ENCODE measurements around the gene TNS3. TPM values are rescaled to one million over a fixed set of nuclear protein-coding genes. Genes with fewer than 3 reads are reported as not detected.

Gene TNS3
- total and polyA plus RNA-seq, 10 of the 15 experiments (the other 5 are each of a cell fraction or from before 2014, with no cell fraction given) = 0.27 to 2.7 (median 0.79) TPM

DNA sequence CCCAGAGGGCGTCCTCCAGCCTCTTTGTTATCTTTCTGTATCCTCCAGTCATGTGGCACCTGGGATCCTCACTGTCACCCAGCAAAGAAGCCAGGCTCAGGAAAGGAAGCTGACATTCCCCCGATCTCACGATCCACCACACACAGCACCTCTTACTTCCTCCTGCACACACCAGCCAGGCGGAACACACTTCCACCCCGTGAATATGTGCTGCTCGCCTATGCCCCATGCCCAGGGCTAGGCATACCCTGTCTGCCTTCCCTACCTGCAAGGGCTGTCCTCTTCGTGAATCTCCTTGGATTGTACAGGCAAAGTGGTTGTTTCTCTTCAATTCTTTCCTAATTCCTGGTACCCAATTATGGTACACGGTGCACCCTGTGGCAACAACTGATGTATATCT lies 191.0 kb downstream of the TNS3 start:
- Histone ChIP-seq H3K36me3 (ENCODE audit: control insufficient read depth in 2 of 2, insufficient read depth in 2 of 2, low read length in 1 of 2) (no peaks in the 10 kb centered on the region), H3K4me1 (ENCODE audit: control insufficient read depth, insufficient read depth, low read length) (no peaks in the 10 kb centered on the region), H3K4me2 (ENCODE audit: control insufficient read depth, insufficient read depth) (no peak overlapping the region), H3K27ac (ENCODE audit: control insufficient read depth, insufficient read depth) (no peak overlapping the region), H3K9ac (ENCODE audit: control insufficient read depth, insufficient read depth, low read length) (no peak overlapping the region), H3K79me2 (ENCODE audit: control insufficient read depth, insufficient read depth, low read length) (no peaks in the 10 kb centered on the region), H4K20me1 (ENCODE audit: control insufficient read depth, insufficient read depth) (no peaks in the 10 kb centered on the region), H3K4me3 (no peak overlapping the region), H3K27me3 (replicated peaks in 1 of 2; ENCODE audit: control insufficient read depth in 2 of 2, insufficient read depth in 2 of 2, low read length in 1 of 2) (no peaks in the 10 kb centered on the region), H3K9me3 (replicated peaks; ENCODE audit: control insufficient read depth, insufficient read depth, low read length) (no peaks in the 10 kb centered on the region), H2AFZ (ENCODE audit: control insufficient read depth, low read depth, low read length) (no peak overlapping the region)
- RAD21 ChIA-PET (ENCODE audit: unreplicated experiment) = no interaction called here
- 21% methylated on average over 8 of the region's 8 CpGs for WGBS (ENCODE audit: insufficient coverage, insufficient replicate concordance, low lambda C conversion rate, missing lambda C conversion rate)
- CTCF ChIA-PET = no interaction called here
- DNase-seq (ENCODE audit: low read depth, low spot score) (no peak), ATAC-seq (no peak), FAIRE-seq (no peak)
- BruUV-seq (replicated peaks) = no TSS peak
- in situ Hi-C loops (cut with MboI) (no loop called here), intact Hi-C loops (cut with micrococcal nuclease; ENCODE audit: unreplicated experiment) (no loop called here)
- POLR2A ChIA-PET = no interaction called here
- SMC1A ChIA-PET (ENCODE audit: uncharacterized antibody, unreplicated experiment) = no interaction called here
- no peak for TF ChIP-seq GABPA (IDR thresholded peaks at IDR 0.05; ENCODE audit: low read depth)
- no peak for TF ChIP-seq HDAC6 (IDR thresholded peaks at IDR 0.05; ENCODE audit: unreplicated experiment)
- no peak for TF ChIP-seq IRF4 (IDR thresholded peaks at IDR 0.05; ENCODE audit: low read depth, low read length)
- no peak for TF ChIP-seq PAX8 (IDR thresholded peaks at IDR 0.05)
- no peak for TF ChIP-seq ATF3 (IDR thresholded peaks at IDR 0.05; ENCODE audit: borderline replicate concordance, extremely low read depth, low read depth, low read length)
- no peak for TF ChIP-seq ZZZ3 (IDR thresholded peaks at IDR 0.05; ENCODE audit: control insufficient read depth, insufficient read length, low read depth)
- TF ChIP-seq NRF1 (conservative IDR thresholded peaks at IDR 0.05; ENCODE audit: low read depth, low read length) = no peak
- TF ChIP-seq PML (IDR thresholded peaks at IDR 0.05; ENCODE audit: low read length) = no peak
- TF ChIP-seq, protein P1, sequence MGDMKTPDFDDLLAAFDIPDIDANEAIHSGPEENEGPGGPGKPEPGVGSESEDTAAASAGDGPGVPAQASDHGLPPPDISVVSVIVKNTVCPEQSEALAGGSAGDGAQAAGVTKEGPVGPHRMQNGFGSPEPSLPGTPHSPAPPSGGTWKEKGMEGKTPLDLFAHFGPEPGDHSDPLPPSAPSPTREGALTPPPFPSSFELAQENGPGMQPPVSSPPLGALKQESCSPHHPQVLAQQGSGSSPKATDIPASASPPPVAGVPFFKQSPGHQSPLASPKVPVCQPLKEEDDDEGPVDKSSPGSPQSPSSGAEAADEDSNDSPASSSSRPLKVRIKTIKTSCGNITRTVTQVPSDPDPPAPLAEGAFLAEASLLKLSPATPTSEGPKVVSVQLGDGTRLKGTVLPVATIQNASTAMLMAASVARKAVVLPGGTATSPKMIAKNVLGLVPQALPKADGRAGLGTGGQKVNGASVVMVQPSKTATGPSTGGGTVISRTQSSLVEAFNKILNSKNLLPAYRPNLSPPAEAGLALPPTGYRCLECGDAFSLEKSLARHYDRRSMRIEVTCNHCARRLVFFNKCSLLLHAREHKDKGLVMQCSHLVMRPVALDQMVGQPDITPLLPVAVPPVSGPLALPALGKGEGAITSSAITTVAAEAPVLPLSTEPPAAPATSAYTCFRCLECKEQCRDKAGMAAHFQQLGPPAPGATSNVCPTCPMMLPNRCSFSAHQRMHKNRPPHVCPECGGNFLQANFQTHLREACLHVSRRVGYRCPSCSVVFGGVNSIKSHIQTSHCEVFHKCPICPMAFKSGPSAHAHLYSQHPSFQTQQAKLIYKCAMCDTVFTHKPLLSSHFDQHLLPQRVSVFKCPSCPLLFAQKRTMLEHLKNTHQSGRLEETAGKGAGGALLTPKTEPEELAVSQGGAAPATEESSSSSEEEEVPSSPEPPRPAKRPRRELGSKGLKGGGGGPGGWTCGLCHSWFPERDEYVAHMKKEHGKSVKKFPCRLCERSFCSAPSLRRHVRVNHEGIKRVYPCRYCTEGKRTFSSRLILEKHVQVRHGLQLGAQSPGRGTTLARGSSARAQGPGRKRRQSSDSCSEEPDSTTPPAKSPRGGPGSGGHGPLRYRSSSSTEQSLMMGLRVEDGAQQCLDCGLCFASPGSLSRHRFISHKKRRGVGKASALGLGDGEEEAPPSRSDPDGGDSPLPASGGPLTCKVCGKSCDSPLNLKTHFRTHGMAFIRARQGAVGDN (IDR thresholded peaks at IDR 0.05) = no peak
- no peak for TF ChIP-seq SREBF1 (IDR thresholded peaks at IDR 0.05; ENCODE audit: low read length)
- no peak for TF ChIP-seq RBBP5 (conservative IDR thresholded peaks at IDR 0.05)
- no peak for TF ChIP-seq CHD4 (IDR thresholded peaks at IDR 0.05)
- no peak for TF ChIP-seq CTCF (IDR thresholded peaks at IDR 0.05 in 2 of 3, conservative IDR thresholded peaks at IDR 0.05 in 1 of 3; ENCODE audit: control insufficient read depth in 2 of 3, extremely low read depth in 1 of 3, insufficient read depth in 1 of 3, low read depth in 3 of 3, low read length in 3 of 3)
- no peak for TF ChIP-seq BHLHE40 (IDR thresholded peaks at IDR 0.05; ENCODE audit: borderline replicate concordance in 1 of 2, low read depth in 2 of 2, low read length in 1 of 2)

All from GM12878 (cell line).